Left lung (tissue), 10 donors: Measurements from ENCODE around the gene MED23. TPM values are rescaled to one million over a fixed set of nuclear protein-coding genes. Genes with fewer than 3 reads are reported as not detected.

ENCODE experiments used
- ATAC-seq: fragments of 200-7000 bp; cut with Tn5 transposase; one replicate; pipeline ENCODE4 v1.9.1; 2020; ENCODE audit warnings: moderate library complexity
- DNase-seq, 4 donors: peaks; one replicate each; pipeline ENCODE4 v3.0.0-alpha.2; 2013 to 2020
- H3K27ac ChIP-seq, 2 donors: fragments of 200-600 bp; sonication (generic) in 1 of 2; one replicate each; pipeline versions ENCODE4 v1.5.0 to v1.8.0; 2020 to 2021
- H3K27me3 ChIP-seq, 2 donors: fragments of 200-600 bp; sonication (generic) in 1 of 2; one replicate each; pipeline versions ENCODE4 v1.5.0 to v1.8.0; 2020 to 2021
- H3K36me3 ChIP-seq, 2 donors: fragments of 200-600 bp; sonication (generic) in 1 of 2; one replicate each; pipeline versions ENCODE4 v1.5.0 to v1.8.0; 2020 to 2021
- H3K4me1 ChIP-seq, 2 donors: fragments of 200-600 bp; one replicate each; pipeline ENCODE4 v1.8.0; 2021
- H3K4me3 ChIP-seq, 2 donors: fragments of 200-600 bp; sonication (generic) in 1 of 2; one replicate each; pipeline versions ENCODE4 v1.5.0 to v1.8.0; 2020 to 2021; ENCODE audit warnings: mild to moderate bottlenecking in 1 of 2
- H3K9me3 ChIP-seq, 2 donors: fragments of 200-600 bp; sonication (generic) in 1 of 2; one replicate each; pipeline versions ENCODE4 v1.5.0 to v1.8.0; 2020 to 2021
- CTCF ChIP-seq, 2 donors: fragments of 200-600 bp; sonication (generic) in 1 of 2; IDR thresholded peaks; one replicate each; pipeline versions ENCODE4 v1.5.0 to v1.8.0; 2021; ENCODE audit warnings: antibody characterized with exemption in 2 of 2
- intact Hi-C, 2 donors: fragments of 100-400 bp; cut with DNase I; formaldehyde crosslinking; loops; one replicate each; pipeline versions ENCODE4 v1.11.2 to v1.14.2; 2022
- polyA plus RNA-seq, 6 donors: library from polyadenylated mRNA; unstranded; fragments of 120-200 nt; gene quantifications; one replicate each; pipeline ENCODE4 v1.2.1, GENCODE V29; 2013; ENCODE audit not compliant: insufficient read length in 6 of 6
- total RNA-seq, 2 donors: library from RNA; stranded (reverse); fragmentation: NEBNext Ultra II Directional; extraction: Animal tissue kit (Norgen Biotek cat#: 25700); gene quantifications; one replicate each; pipeline ENCODE4 v1.2.1, GENCODE V29; 2021
- donor health status: DM: no; HTN: yes; CAD: no.
- donor health status: DM: no; HTN: no; CAD: no.

Gene MED23
- total and polyA plus RNA-seq, 8 donors = 25.9 to 62.5 (median 52.6) TPM

GRCh38 chr6:131555992-131556391 is 72.0 kb downstream of the MED23 start:
- no peaks in the 10 kb centered on the region for H3K36me3 ChIP-seq
- peak in 1 of 4 donors; percentile 3 for DNase-seq
- intact Hi-C loops = no loop called here
- H3K4me3 ChIP-seq = no peak overlapping the region
- no peaks in the 10 kb centered on the region for H3K4me1 ChIP-seq
- no peak for ATAC-seq
- H3K27me3 ChIP-seq = no peaks in the 10 kb centered on the region
- H3K9me3 ChIP-seq = no peaks in the 10 kb centered on the region
- no peak for TF ChIP-seq CTCF (IDR thresholded peaks at IDR 0.05)
- no peak overlapping the region for H3K27ac ChIP-seq

- H3K27me3 ChIP-seq = no peaks in the 10 kb centered on the region
- no peak overlapping the region for H3K4me3 ChIP-seq
- ATAC-seq (no peak), DNase-seq (no peak)
- H3K9me3 ChIP-seq = no peaks in the 10 kb centered on the region
- H3K27ac ChIP-seq = no peak overlapping the region
- no peak for TF ChIP-seq CTCF (IDR thresholded peaks at IDR 0.05)
- H3K36me3 ChIP-seq = no peaks in the 10 kb centered on the region
- H3K4me1 ChIP-seq = no peaks in the 10 kb centered on the region
- intact Hi-C loops = no loop called here
Observed at GRCh38 chr6:131552572-131552971, 75.5 kb downstream of the MED23 start.

GRCh38 chr6:131551902-131552301 is 76.1 kb downstream of the MED23 start:
- intact Hi-C loops = no loop called here
- DNase-seq (no peak), ATAC-seq (no peak)
- Histone ChIP-seq H3K27ac (no peak overlapping the region), H3K9me3 (no peaks in the 10 kb centered on the region), H3K4me1 (no peaks in the 10 kb centered on the region), H3K27me3 (no peaks in the 10 kb centered on the region), H3K4me3 (no peak overlapping the region), H3K36me3 (no peaks in the 10 kb centered on the region)
- no peak for TF ChIP-seq CTCF (IDR thresholded peaks at IDR 0.05)

- DNase-seq (no peak), ATAC-seq (no peak)
- intact Hi-C loops = no loop called here
- TF ChIP-seq CTCF (IDR thresholded peaks at IDR 0.05) = no peak
- Histone ChIP-seq H3K27me3 (no peaks in the 10 kb centered on the region), H3K9me3 (no peaks in the 10 kb centered on the region), H3K27ac (no peak overlapping the region), H3K36me3 (no peaks in the 10 kb centered on the region), H3K4me3 (no peak overlapping the region), H3K4me1 (no peaks in the 10 kb centered on the region)
Observed at GRCh38 chr6:131549811-131550210, 78.2 kb downstream of the MED23 start.

- Histone ChIP-seq H3K4me3 (no peak overlapping the region), H3K27me3 (no peaks in the 10 kb centered on the region), H3K36me3 (no peaks in the 10 kb centered on the region), H3K9me3 (no peaks in the 10 kb centered on the region), H3K27ac (no peak overlapping the region), H3K4me1 (no peaks in the 10 kb centered on the region)
- DNase-seq = no peak
- intact Hi-C loops = no loop called here
- no peak for ATAC-seq
- TF ChIP-seq CTCF (IDR thresholded peaks at IDR 0.05) = no peak
Observed at GRCh38 chr6:131548441-131548840, 79.6 kb downstream of the MED23 start.
